Measurements from ENCODE around the gene ZNF761.
"Not testable (repeated sequence)": the region's sequence is repeated elsewhere in the genome, so short reads cannot be mapped to it uniquely, and the experiment has no call there.

The ZNF761 gene

GRCh38 chr19:53461866-53462265 lies 30.1 kb downstream of the ZNF761 start:
- no peak for DNase-seq

GRCh38 chr19:53462861-53463260 lies 31.1 kb downstream of the ZNF761 start:
- DNase-seq = no peak

DNA sequence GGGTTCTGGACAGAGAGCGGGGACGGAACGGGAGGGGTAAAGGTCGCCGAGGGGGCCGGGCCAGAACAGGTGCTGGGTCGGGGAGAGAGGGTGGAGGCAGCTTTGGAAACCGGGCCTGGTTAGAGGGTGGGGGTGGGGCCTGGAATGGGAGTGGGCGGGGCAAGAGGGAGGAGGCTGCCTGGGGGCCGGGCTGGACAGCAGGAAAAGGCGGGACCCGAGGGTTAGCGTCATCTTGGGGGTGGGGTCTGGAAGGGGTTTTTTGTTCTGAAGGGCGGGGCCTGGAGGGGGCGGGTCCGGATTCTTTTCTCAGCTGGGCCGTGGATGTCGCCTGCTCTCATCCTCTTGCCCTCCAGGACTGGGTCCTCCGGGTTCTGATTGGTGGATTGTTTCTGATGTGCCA lies 31.5 kb downstream of the ZNF761 start:
- DNase-seq = no peak

GRCh38 chr19:53466726-53467484 lies 35.1 kb downstream of the ZNF761 start:
- no peak for DNase-seq

GRCh38 chr19:53467485-53468262 lies 35.9 kb downstream of the ZNF761 start, which contains the start of gene ZNF813:
Gene ZNF813 (plus strand): TSS chr19:53467733. CDS start chr19:53483823, 16,090 bp downstream.
- DNase-seq = peak; percentile 96 to 98

DNA sequence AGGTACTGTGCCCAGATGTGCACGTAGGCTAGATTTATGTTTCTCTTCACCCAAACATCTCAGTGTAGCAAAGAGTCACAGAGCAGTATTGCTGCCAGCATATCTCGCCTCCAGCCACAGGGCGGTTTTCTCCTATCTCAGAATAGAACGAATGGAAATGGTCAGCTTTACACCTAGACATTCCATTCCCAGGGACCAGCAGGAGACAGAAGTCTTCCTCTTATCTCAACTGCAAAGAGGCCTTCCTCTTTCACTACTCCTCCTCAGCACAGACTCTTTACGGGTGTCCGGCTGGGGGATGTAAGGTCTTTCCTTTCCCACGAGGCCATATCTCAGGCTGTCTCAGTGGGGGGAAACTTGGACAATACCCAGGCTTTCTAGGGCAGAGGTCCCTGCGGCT lies 36.8 kb downstream of the ZNF761 start:
- not testable (repeated sequence) for DNase-seq

DNA sequence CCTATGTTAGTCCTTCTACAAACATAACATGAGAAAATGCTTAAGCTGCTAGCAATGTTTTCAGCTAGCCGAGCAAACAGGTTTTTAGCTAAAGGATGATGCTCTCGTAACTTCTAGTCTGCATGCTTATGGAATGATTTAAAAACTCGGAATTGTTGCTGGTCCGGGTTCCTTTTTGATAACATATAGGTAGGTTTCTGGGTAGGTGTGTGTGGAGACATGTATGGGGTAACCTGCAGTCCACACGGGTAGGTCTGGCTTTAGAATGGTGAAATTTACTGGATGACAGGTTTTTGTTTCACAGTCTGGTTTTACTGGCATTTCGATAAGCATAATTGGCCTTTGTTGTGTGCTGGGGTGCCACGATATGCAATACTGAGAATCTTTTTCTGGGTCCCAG lies 40.1 kb downstream of the ZNF761 start:
- DNase-seq = no peak

DNA sequence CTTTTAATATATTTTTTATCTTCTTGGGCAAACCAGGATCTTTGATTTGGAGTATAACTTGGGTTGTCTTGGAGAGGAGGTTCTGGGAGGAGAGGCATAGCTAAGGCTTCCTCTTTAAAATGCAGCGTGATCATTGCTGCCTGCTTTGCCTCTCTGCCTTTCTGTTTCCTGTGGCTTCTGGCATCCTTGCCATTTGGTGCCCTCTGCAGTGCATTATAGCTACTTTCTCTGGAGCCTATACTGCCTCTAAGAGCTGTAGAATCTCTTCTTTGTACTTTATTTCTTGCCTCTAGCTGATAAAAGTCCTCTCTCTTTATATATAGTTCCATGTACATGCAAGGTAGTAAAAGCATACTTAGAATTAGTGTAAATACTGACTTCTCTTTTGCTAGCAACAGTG lies 43.0 kb downstream of the ZNF761 start:
- not testable (repeated sequence) for DNase-seq

DNA sequence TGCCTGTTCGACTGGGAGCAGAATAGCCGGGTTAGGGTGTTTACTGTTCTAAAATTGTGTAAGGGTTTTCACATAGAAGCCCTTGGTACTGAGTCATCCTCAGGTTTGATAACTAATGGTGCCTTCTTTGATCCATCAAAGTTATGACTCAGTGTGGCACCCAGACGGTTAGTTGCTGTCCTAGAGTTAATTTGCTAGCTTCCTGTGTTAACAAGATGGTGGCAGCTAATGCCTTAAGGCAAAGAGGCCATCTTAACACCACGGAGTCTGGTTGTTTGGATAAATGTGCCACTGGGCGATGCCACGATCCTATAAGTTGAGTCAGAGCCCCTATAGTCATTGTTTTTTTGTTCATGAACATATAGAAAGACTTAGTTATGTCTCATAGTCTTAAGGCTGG lies 43.7 kb downstream of the ZNF761 start:
- not testable (repeated sequence) for DNase-seq

GRCh38 chr19:53483751-53484150 lies 52.0 kb downstream of the ZNF761 start:
- DNase-seq = not testable (repeated sequence)

DNA sequence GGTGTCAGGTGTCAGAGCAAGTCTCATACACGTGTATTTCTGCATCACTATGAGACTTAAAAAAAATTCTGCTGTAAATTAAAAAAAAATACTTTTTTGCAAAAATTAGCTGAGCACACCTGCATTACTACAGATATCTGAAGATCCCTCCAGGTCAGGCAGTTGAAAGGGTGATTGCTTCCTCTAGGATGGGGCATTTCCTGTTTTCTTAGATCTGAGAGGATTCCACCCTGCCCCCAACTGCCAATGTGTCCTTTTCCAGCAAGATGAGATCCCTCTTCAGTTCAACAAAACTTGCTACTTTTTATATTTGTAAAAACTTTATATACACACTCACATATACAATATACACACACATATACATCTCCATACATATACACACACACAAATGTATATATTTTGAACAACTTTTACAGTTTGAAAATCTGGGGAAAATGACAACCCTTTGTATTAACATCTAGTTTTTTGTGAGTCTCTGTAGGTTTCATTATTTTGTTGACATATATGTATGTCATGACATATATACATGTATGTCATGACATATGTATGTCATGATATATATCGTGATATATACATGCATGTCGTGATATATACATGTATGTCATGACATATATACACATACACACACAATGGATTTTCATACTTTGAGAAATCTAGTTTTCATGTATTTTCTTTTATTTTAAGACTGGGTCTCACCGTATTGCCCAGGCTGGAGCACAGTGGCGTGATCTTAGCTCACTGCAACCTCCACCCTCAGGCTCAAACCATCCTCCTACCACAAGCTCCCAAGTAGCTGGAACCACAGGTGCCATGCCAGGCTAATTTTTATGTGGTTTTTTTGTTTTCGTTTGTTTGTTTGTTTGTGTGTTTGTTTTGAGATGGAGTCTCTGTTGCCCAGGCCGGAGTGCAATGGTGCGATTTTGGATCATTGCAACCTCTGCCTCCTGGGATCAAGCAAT lies 53.5 kb downstream of the ZNF761 start:
- DNase-seq = no peak

GRCh38 chr19:53492153-53492552 lies 60.4 kb downstream of the ZNF761 start:
- DNase-seq = no peak

- not testable (repeated sequence) for DNase-seq
These were observed 65.7 kb downstream of the ZNF761 start for GRCh38 chr19:53497311-53498023.

DNA sequence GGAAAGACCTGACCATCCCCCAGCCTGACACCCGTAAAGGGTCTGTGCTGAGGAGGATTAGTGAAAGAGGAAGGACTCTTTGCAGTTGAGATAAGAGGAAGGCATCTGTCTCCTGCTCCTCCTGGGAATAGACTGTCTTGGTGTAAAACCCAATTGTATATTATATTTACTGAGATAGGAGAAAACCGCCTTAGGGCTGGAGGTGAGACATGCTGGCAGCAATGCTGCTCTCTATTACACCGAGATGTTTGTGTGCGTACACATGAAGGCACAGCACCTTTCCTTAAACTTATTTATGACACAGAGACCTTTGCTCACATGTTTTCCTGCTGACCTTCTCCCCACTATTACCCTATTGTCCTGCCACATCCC lies 66.2 kb downstream of the ZNF761 start:
- DNase-seq = not testable (repeated sequence)

DNA sequence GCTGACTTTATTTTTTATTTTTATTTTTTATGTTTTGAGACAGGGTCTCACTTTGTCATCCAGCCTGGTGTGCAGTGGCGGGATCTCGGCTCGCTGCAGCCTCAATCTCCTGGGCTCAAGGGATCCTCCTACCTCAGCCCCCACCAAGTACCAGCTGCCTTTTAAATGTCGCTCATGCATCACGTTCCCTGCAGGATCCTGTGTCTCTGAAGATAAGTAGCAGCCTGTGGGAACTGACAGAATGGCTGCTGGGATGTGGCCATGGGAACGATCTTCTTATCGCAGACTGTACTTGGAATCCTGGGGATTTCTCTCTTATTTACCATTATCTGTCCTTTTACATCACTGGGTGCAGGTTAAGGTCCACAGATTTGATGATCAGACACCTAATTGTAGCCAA lies 71.4 kb downstream of the ZNF761 start:
- DNase-seq = not testable (repeated sequence)

DNA sequence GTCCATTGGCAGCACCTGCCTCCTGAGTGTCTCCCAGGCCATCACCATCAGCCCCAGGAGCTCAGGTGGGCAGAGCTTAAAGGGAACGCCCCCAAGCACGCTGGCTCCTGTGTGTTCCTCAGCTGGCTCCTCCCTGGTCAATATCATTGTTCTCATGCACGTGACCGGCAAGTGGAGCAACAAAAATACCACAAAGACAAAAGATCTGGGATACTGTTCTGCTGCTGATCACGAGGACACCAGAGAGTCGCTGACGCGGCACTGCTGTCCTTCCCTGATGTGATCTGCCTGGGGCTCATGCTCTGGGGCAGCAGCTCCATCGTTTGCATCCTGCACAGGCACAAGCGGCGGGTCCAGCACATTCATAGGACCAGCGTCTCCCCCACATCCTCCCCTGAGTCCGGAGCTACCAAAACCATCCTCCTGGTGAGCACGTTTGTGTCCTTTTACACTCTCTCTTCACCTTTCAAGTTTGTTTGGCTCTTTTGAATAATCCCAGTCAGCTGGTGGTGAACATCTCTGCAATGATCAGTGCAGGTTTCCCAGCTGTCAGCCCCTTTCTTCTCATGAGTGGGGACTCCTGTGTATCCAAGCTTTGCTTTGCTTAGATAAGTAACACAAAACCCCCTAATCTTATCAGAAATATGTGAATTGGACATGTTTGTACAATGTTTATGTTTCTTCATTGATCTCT lies 72.0 kb downstream of the ZNF761 start:
- DNase-seq = not testable (repeated sequence)

- not testable (repeated sequence) for DNase-seq
These were observed 72.5 kb downstream of the ZNF761 start for GRCh38 chr19:53504365-53504703.

GRCh38 chr19:53504885-53505284 lies 73.1 kb downstream of the ZNF761 start:
- no peak for DNase-seq

DNA sequence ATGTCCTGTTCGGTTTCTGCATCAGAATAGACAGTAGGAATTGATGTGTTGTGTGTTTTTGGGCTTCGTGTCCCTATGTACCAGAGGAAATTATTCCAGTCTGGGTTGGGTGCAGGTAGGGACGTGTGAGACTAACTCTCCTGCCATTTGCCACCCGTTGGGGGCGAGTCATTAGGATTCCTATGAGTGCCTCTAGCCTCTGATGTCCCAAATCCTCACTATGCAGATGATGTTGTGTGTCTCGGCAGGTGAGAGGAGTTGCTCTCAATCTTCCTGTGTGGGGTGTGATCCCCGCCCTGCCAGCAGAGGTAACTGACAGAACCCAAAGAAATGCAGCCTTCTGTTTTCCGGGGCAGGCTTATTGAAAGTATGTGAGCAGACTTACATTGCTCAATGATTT lies 74.9 kb downstream of the ZNF761 start:
- DNase-seq = no peak
